ENCODE measurements around the gene MST1. TPM values are rescaled to one million over a fixed set of nuclear protein-coding genes. Genes with fewer than 3 reads are reported as not detected.

MST1 gene
- total and polyA plus RNA-seq, 9 of the 15 experiments (the other 6 are each of a cell fraction or from before 2014, with no cell fraction given): 0.08 to 1.8 (median 0.40) TPM

DNA sequence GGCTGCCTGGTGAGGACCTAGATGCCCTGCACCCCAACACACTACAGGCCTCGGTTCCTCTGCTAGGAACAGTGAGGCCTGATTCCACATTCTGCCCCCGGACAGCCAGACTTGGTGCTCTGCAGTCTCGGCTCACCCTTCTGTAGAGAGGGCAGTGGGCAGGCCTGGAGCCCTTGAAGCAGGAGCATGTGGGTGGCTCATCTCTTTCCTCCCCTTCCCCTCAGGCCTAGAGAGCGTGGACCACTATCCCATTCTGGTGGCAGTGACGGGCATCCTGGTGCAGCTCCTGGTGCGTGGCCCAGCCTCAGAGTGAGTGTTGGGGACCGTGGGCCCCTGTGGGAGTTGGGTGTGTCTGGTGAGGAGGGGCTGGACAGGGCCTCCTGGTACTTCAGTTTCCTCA, 26.9 kb upstream of the MST1 start:
- no peak for ATAC-seq
- no peaks in the 10 kb centered on the region for H3K9me1 ChIP-seq (ENCODE audit: control insufficient read depth, insufficient read depth, low read length)
- H3K4me1 ChIP-seq (replicated peaks in 1 of 2; ENCODE audit: control insufficient read depth in 2 of 2, insufficient read depth in 2 of 2, low read length in 2 of 2): peaks cover 0 to 9% of the 10 kb centered on the region in 2 experiments; a peak in 1 of 5 replicates
- intact Hi-C loops (cut with micrococcal nuclease): no loop called here
- 93% methylated on average over 3 of the region's 7 CpGs for WGBS (ENCODE audit: insufficient coverage, low coverage, missing lambda C conversion rate)
- no peak overlapping the region for H3K9ac ChIP-seq (ENCODE audit: insufficient read depth in 1 of 2, low read depth in 2 of 2, low read length in 2 of 2)
- H3K27me3 ChIP-seq (ENCODE audit: control insufficient read depth in 2 of 2, insufficient read depth in 2 of 2, low read length in 2 of 2): no peaks in the 10 kb centered on the region
- H2AFZ ChIP-seq (ENCODE audit: low read depth, low read length): no peak overlapping the region
- no peak overlapping the region for H3K27ac ChIP-seq (ENCODE audit: extremely low read depth, low read depth, low read length)
- no peak overlapping the region for H3K4me2 ChIP-seq (ENCODE audit: insufficient read depth, low read length)
- no peak for FAIRE-seq
- no peak for DNase-seq (ENCODE audit: extremely low read depth in 1 of 4, low spot score in 3 of 4)
- H3K4me3 ChIP-seq: no peak overlapping the region
- TF ChIP-seq, protein P1, sequence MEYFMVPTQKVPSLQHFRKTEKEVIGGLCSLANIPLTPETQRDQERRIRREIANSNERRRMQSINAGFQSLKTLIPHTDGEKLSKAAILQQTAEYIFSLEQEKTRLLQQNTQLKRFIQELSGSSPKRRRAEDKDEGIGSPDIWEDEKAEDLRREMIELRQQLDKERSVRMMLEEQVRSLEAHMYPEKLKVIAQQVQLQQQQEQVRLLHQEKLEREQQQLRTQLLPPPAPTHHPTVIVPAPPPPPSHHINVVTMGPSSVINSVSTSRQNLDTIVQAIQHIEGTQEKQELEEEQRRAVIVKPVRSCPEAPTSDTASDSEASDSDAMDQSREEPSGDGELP (CRISPR knock-in tag; IDR thresholded peaks at IDR 0.05; ENCODE audit: borderline replicate concordance): no peak
- TF ChIP-seq PHF8 (IDR thresholded peaks at IDR 0.05; ENCODE audit: borderline replicate concordance, low read length): no peak
- no peak for TF ChIP-seq NCOA6 (IDR thresholded peaks at IDR 0.05)
- no peak for TF ChIP-seq PTTG1 (tag; IDR thresholded peaks at IDR 0.05; ENCODE audit: low read depth)
- no peak for TF ChIP-seq SNIP1 (IDR thresholded peaks at IDR 0.05; ENCODE audit: low read depth)
- no peak for TF ChIP-seq STAT5A (IDR thresholded peaks at IDR 0.05; ENCODE audit: borderline replicate concordance, low read length)
- ChIA-PET CTCF (ENCODE audit: low intra/inter-chr PET ratio) (no interaction called here), POLR2A (no interaction called here)
- BruUV-seq (replicated peaks): no TSS peak
- H4K20me1 ChIP-seq (replicated peaks; ENCODE audit: control insufficient read depth, insufficient read depth, low read length): no peaks in the 10 kb centered on the region
- H3K9me3 ChIP-seq (replicated peaks; ENCODE audit: control insufficient read depth, insufficient read depth, low read depth, low read length): no peaks in the 10 kb centered on the region
- H3K79me2 ChIP-seq (ENCODE audit: control insufficient read depth, insufficient read depth, low read length): no peaks in the 10 kb centered on the region
- peaks cover 47% of the 10 kb centered on the region; the same call in 2 of the 3 replicates for H3K36me3 ChIP-seq (ENCODE audit: control insufficient read depth, insufficient read depth, low read length)
- in situ Hi-C loops (cut with MboI): no loop called here
